Caco-2 (cell line): ENCODE data around the gene PCDHGB4. TPM values are rescaled to one million over a fixed set of nuclear protein-coding genes. Genes with fewer than 3 reads are reported as not detected.
"Not testable (repeated sequence)": the region's sequence is repeated elsewhere in the genome, so short reads cannot be mapped to it uniquely, and the experiment has no call there.

Experiments used
- BruUV-seq: library from RNA; stranded (reverse); fragments of 400-500 nt; replicated peaks from 2 replicates; lab custom pipeline; 2021; lab: Mats Ljungman, UMichigan
- CTCF ChIA-PET: fragments of 300-600 bp; sonication (Branson Sonifier 250); formaldehyde crosslinking; loops from one replicate; lab custom pipeline; 2022; ENCODE audit warnings: antibody characterized with exemption; lab: Charles Lee
- POLR2A ChIA-PET: fragments of 300-600 bp; sonication (Branson Sonifier 250); formaldehyde crosslinking; loops from one replicate; lab custom pipeline; 2022; ENCODE audit warnings: antibody characterized with exemption; lab: Charles Lee
- DNase-seq, 2 experiments: peaks; one replicate each; pipeline versions ENCODE4 v3.0.0 to v3.0.0-alpha.2; 2020 to 2022
- H3K27me3 ChIP-seq: replicated peaks from 2 replicates; pipeline ENCODE4 v1.6.0; 2011; ENCODE audit warnings: low read length; ENCODE audit not compliant: control insufficient read depth, insufficient read depth
- H3K36me3 ChIP-seq: 2 replicates; pipeline ENCODE4 v1.5.1; 2011; ENCODE audit warnings: low read length; ENCODE audit not compliant: control insufficient read depth, insufficient read depth
- H3K4me1 ChIP-seq: fragments of 250-450 bp; sonication (Bioruptor Pico); 2 replicates; pipeline ENCODE4 v1.5.1; 2020; ENCODE audit warnings: mild to moderate bottlenecking
- H3K4me3 ChIP-seq: 2 replicates; pipeline ENCODE4 v1.5.1; 2011; ENCODE audit warnings: low read depth, mild to moderate bottlenecking, control low read depth, low read length
- H3K9me3 ChIP-seq: fragments of 250-450 bp; sonication (Bioruptor Pico); 2 replicates; pipeline ENCODE4 v1.5.1; 2020; ENCODE audit warnings: mild to moderate bottlenecking, moderate library complexity
- H3K27ac Mint-ChIP-seq: one replicate; pipeline ENCODE4 v1.8.0; 2022; ENCODE audit warnings: mixed read lengths; ENCODE audit not compliant: unreplicated experiment
- H3K27me3 Mint-ChIP-seq: one replicate; pipeline ENCODE4 v1.8.0; 2022; ENCODE audit warnings: mixed read lengths; ENCODE audit not compliant: insufficient read depth, unreplicated experiment
- H3K36me3 Mint-ChIP-seq: one replicate; pipeline ENCODE4 v1.8.0; 2022; ENCODE audit warnings: mild to moderate bottlenecking, mixed read lengths; ENCODE audit not compliant: insufficient read depth, unreplicated experiment
- H3K4me1 Mint-ChIP-seq: one replicate; pipeline ENCODE4 v1.8.0; 2022; ENCODE audit warnings: low read depth, mixed read lengths; ENCODE audit not compliant: unreplicated experiment
- H3K4me3 Mint-ChIP-seq: one replicate; pipeline ENCODE4 v1.8.0; 2022; ENCODE audit warnings: mild to moderate bottlenecking, moderate library complexity, mixed read lengths; ENCODE audit not compliant: unreplicated experiment
- H3K9me3 Mint-ChIP-seq: one replicate; pipeline ENCODE4 v1.8.0; 2022; ENCODE audit warnings: mixed read lengths; ENCODE audit not compliant: unreplicated experiment
- intact Hi-C: fragments of 100-400 bp; cut with micrococcal nuclease; formaldehyde crosslinking; loops from one replicate; pipeline ENCODE4 v1.10.0; 2022; ENCODE audit not compliant: unreplicated experiment
- total RNA-seq: library from RNA; stranded (reverse); gene quantifications from 2 replicates; pipeline ENCODE4 v1.2.3, GENCODE V29; 2022
- TF ChIP-seq, protein P1 (sequence below), 2 experiments: fragments of 200-600 bp in 1 of 2; IDR thresholded peaks; 1 replicate in 1 of 2; 2 replicates in 1 of 2; pipeline versions ENCODE4 v1.5.1 to v1.8.0; 2011 to 2022; ENCODE audit warnings: antibody characterized with exemption in 1 of 2, control low read depth in 1 of 2, inconsistent platforms in 1 of 2, low read depth in 1 of 2, low read length in 1 of 2, mild to moderate bottlenecking in 1 of 2, moderate library complexity in 1 of 2; ENCODE audit not compliant: insufficient read depth in 1 of 2, severe bottlenecking in 1 of 2, unreplicated experiment in 1 of 2

Gene PCDHGB4
- total RNA-seq, 1 experiment from 2014 or later: 0.14 TPM

- BruUV-seq, H3K27me3 Mint-ChIP-seq, H3K36me3 Mint-ChIP-seq, H3K27me3 ChIP-seq, H3K4me1 ChIP-seq, H3K27ac Mint-ChIP-seq, H3K4me1 Mint-ChIP-seq, H3K36me3 ChIP-seq: not testable (repeated sequence)
- peak; percentile 60 to 70 for DNase-seq
- Mint-ChIP-seq H3K9me3 (peaks cover 11% of the 10 kb centered on the region), H3K4me3 (peak within 1 kb of the TSS; percentile 69)
- TF ChIP-seq, protein P1, sequence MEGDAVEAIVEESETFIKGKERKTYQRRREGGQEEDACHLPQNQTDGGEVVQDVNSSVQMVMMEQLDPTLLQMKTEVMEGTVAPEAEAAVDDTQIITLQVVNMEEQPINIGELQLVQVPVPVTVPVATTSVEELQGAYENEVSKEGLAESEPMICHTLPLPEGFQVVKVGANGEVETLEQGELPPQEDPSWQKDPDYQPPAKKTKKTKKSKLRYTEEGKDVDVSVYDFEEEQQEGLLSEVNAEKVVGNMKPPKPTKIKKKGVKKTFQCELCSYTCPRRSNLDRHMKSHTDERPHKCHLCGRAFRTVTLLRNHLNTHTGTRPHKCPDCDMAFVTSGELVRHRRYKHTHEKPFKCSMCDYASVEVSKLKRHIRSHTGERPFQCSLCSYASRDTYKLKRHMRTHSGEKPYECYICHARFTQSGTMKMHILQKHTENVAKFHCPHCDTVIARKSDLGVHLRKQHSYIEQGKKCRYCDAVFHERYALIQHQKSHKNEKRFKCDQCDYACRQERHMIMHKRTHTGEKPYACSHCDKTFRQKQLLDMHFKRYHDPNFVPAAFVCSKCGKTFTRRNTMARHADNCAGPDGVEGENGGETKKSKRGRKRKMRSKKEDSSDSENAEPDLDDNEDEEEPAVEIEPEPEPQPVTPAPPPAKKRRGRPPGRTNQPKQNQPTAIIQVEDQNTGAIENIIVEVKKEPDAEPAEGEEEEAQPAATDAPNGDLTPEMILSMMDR (IDR thresholded peaks at IDR 0.05; ENCODE audit: insufficient read depth in 1 of 2, low read depth in 1 of 2, low read length in 1 of 2, severe bottlenecking in 1 of 2, unreplicated experiment in 1 of 2): peak; percentile 58 to 66
- peak within 1 kb of the TSS; percentile 47 for H3K4me3 ChIP-seq
- intact Hi-C loops: loop anchor here (1.0 kb wide), 1 partner anchor 159 kb away; no protein-coding TSS in a partner anchor
- POLR2A ChIA-PET: interaction anchor here (1.3 kb wide), 1 partner anchor 167 kb away, joined by 3 read pairs; no protein-coding TSS in a partner anchor
- CTCF ChIA-PET: interaction anchor here (0.6 to 2.1 kb wide), 10 partner anchors 9 to 175 kb away, joined by 3 to 17 read pairs (median 5); partner anchors contain the start of genes PCDHB14, PCDHGB1 and PCDHGB3
- H3K9me3 ChIP-seq: peaks cover 17% of the 10 kb centered on the region
These were observed 10.5 kb downstream of the PCDHGB4 start, which contains the start of gene PCDHGB5 for GRCh38 chr5:141397756-141398551. PCDHGB5 (plus strand) TSS chr5:141397947; CDS start chr5:141398128, 181 bp downstream.

GRCh38 chr5:141398608-141399007 is 11.1 kb downstream of the PCDHGB4 start:
- ChIA-PET POLR2A (no interaction called here), CTCF (interaction anchor here (0.6 to 2.1 kb wide), 3 partner anchors 126 to 165 kb away, joined by 4 to 9 read pairs (median 6); no protein-coding TSS in a partner anchor)
- Mint-ChIP-seq H3K27me3 (no peaks in the 10 kb centered on the region), H3K36me3 (peaks cover 14% of the 10 kb centered on the region), H3K4me3 (peak overlapping the region; percentile 28), H3K9me3 (peaks cover 11% of the 10 kb centered on the region), H3K27ac (no peak overlapping the region), H3K4me1 (no peaks in the 10 kb centered on the region)
- Histone ChIP-seq H3K4me1 (no peaks in the 10 kb centered on the region), H3K27me3 (no peaks in the 10 kb centered on the region), H3K36me3 (no peaks in the 10 kb centered on the region), H3K4me3 (no peak overlapping the region), H3K9me3 (peaks cover 17% of the 10 kb centered on the region)
- no peak for DNase-seq
- TF ChIP-seq, protein P1 (IDR thresholded peaks at IDR 0.05; ENCODE audit: insufficient read depth in 1 of 2, low read depth in 1 of 2, low read length in 1 of 2, severe bottlenecking in 1 of 2, unreplicated experiment in 1 of 2): no peak
- TSS peak; percentile 45 for BruUV-seq
- intact Hi-C loops: no loop called here

DNA sequence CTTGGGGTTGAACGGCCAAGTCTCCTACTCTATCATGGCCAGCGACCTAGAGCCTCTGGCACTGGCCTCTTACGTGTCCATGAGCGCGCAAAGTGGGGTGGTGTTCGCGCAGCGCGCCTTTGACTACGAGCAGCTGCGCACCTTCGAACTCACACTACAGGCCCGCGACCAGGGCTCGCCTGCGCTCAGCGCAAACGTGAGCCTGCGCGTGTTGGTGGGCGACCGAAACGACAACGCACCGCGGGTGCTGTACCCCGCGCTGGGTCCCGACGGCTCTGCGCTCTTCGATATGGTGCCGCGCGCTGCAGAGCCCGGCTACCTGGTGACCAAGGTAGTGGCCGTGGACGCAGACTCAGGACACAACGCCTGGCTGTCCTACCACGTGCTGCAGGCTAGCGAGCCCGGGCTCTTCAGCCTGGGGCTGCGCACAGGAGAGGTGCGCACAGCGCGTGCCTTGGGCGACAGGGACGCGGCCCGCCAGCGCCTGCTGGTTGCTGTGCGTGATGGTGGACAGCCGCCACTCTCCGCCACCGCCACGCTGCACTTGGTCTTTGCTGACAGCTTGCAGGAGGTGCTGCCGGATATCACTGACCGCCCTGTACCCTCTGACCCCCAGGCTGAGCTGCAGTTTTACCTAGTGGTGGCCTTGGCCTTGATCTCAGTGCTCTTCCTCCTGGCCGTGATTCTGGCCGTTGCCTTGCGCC is 12.2 kb downstream of the PCDHGB4 start:
- Mint-ChIP-seq H3K9me3 (peaks cover 11% of the 10 kb centered on the region), H3K4me3 (peak overlapping the region; percentile 51), H3K27me3 (no peaks in the 10 kb centered on the region), H3K27ac (no peak overlapping the region), H3K4me1 (no peaks in the 10 kb centered on the region), H3K36me3 (peaks cover 17% of the 10 kb centered on the region)
- no TSS peak for BruUV-seq
- no peaks in the 10 kb centered on the region for H3K36me3 ChIP-seq
- no peaks in the 10 kb centered on the region for H3K27me3 ChIP-seq
- TF ChIP-seq, protein P1 (IDR thresholded peaks at IDR 0.05; ENCODE audit: insufficient read depth in 1 of 2, low read depth in 1 of 2, low read length in 1 of 2, severe bottlenecking in 1 of 2, unreplicated experiment in 1 of 2): no peak
- ChIA-PET POLR2A (no interaction called here), CTCF (interaction anchor here (0.9 kb wide), 1 partner anchor 164 kb away, joined by 4 read pairs; no protein-coding TSS in a partner anchor)
- no peak for DNase-seq
- intact Hi-C loops: no loop called here
- no peak overlapping the region for H3K4me3 ChIP-seq
- peaks cover 17% of the 10 kb centered on the region for H3K9me3 ChIP-seq
- H3K4me1 ChIP-seq: no peaks in the 10 kb centered on the region
